ENCODE measurements around the gene LHFPL6.

LHFPL6 gene

GRCh38 chr13:39462906-39463305, 140.1 kb downstream of the LHFPL6 start:
- TF ChIP-seq TAF1 (IDR thresholded peaks at IDR 0.05; ENCODE audit: low read depth), result no peak
- TF ChIP-seq FOXM1 (IDR thresholded peaks at IDR 0.05; ENCODE audit: borderline replicate concordance, low read depth), result no peak
- no peak for TF ChIP-seq CREB1 (IDR thresholded peaks at IDR 0.05; ENCODE audit: low read depth)
- TF ChIP-seq RAD21 (IDR thresholded peaks at IDR 0.05; ENCODE audit: low read depth), result no peak
- TF ChIP-seq CEBPB (IDR thresholded peaks at IDR 0.05), result no peak
- TF ChIP-seq NFIC (IDR thresholded peaks at IDR 0.05), result no peak
- no peak for TF ChIP-seq TCF12 (IDR thresholded peaks at IDR 0.05; ENCODE audit: low read depth)
- TF ChIP-seq ZBTB7A (IDR thresholded peaks at IDR 0.05; ENCODE audit: low read depth), result no peak
- no peak for TF ChIP-seq USF1 (IDR thresholded peaks at IDR 0.05)
- no peak for TF ChIP-seq YY1 (IDR thresholded peaks at IDR 0.05; ENCODE audit: low read depth)
- no peak for TF ChIP-seq EP300 (IDR thresholded peaks at IDR 0.05; ENCODE audit: borderline replicate concordance)
- no peak for TF ChIP-seq REST (IDR thresholded peaks at IDR 0.05; ENCODE audit: low read depth)
- TF ChIP-seq TEAD4 (IDR thresholded peaks at IDR 0.05), result no peak
- no peak for TF ChIP-seq EGR1 (IDR thresholded peaks at IDR 0.05)
- TF ChIP-seq MAX (IDR thresholded peaks at IDR 0.05), result no peak

GRCh38 chr13:39462428-39462827, 140.6 kb downstream of the LHFPL6 start:
- TF ChIP-seq TCF12 (IDR thresholded peaks at IDR 0.05; ENCODE audit: low read depth), result no peak
- TF ChIP-seq RAD21 (IDR thresholded peaks at IDR 0.05; ENCODE audit: low read depth), result no peak
- no peak for TF ChIP-seq TEAD4 (IDR thresholded peaks at IDR 0.05)
- TF ChIP-seq CEBPB (IDR thresholded peaks at IDR 0.05), result no peak
- TF ChIP-seq EP300 (IDR thresholded peaks at IDR 0.05; ENCODE audit: borderline replicate concordance), result no peak
- no peak for TF ChIP-seq MAX (IDR thresholded peaks at IDR 0.05)
- TF ChIP-seq USF1 (IDR thresholded peaks at IDR 0.05), result no peak
- no peak for TF ChIP-seq EGR1 (IDR thresholded peaks at IDR 0.05)
- TF ChIP-seq FOXM1 (IDR thresholded peaks at IDR 0.05; ENCODE audit: borderline replicate concordance, low read depth), result no peak
- no peak for TF ChIP-seq YY1 (IDR thresholded peaks at IDR 0.05; ENCODE audit: low read depth)
- no peak for TF ChIP-seq CREB1 (IDR thresholded peaks at IDR 0.05; ENCODE audit: low read depth)
- TF ChIP-seq TAF1 (IDR thresholded peaks at IDR 0.05; ENCODE audit: low read depth), result no peak
- no peak for TF ChIP-seq ZBTB7A (IDR thresholded peaks at IDR 0.05; ENCODE audit: low read depth)
- no peak for TF ChIP-seq NFIC (IDR thresholded peaks at IDR 0.05)
- TF ChIP-seq REST (IDR thresholded peaks at IDR 0.05; ENCODE audit: low read depth), result no peak

- TF ChIP-seq TCF12 (IDR thresholded peaks at IDR 0.05; ENCODE audit: low read depth), result no peak
- no peak for TF ChIP-seq NFIC (IDR thresholded peaks at IDR 0.05)
- TF ChIP-seq EGR1 (IDR thresholded peaks at IDR 0.05), result no peak
- no peak for TF ChIP-seq REST (IDR thresholded peaks at IDR 0.05; ENCODE audit: low read depth)
- no peak for TF ChIP-seq YY1 (IDR thresholded peaks at IDR 0.05; ENCODE audit: low read depth)
- no peak for TF ChIP-seq CEBPB (IDR thresholded peaks at IDR 0.05)
- TF ChIP-seq USF1 (IDR thresholded peaks at IDR 0.05), result no peak
- no peak for TF ChIP-seq FOXM1 (IDR thresholded peaks at IDR 0.05; ENCODE audit: borderline replicate concordance, low read depth)
- no peak for TF ChIP-seq TEAD4 (IDR thresholded peaks at IDR 0.05)
- TF ChIP-seq TAF1 (IDR thresholded peaks at IDR 0.05; ENCODE audit: low read depth), result no peak
- no peak for TF ChIP-seq MAX (IDR thresholded peaks at IDR 0.05)
- no peak for TF ChIP-seq EP300 (IDR thresholded peaks at IDR 0.05; ENCODE audit: borderline replicate concordance)
- no peak for TF ChIP-seq ZBTB7A (IDR thresholded peaks at IDR 0.05; ENCODE audit: low read depth)
- TF ChIP-seq RAD21 (IDR thresholded peaks at IDR 0.05; ENCODE audit: low read depth), result no peak
- no peak for TF ChIP-seq CREB1 (IDR thresholded peaks at IDR 0.05; ENCODE audit: low read depth)
Measured at GRCh38 chr13:39461685-39462266, 141.2 kb downstream of the LHFPL6 start.
